ENCODE data around the gene CA14.
A peak's percentile ranks its signal among the peaks of the same experiment; 100 is the strongest.
"Not testable (repeated sequence)": the region's sequence is repeated elsewhere in the genome, so short reads cannot be mapped to it uniquely, and the experiment has no call there.

The CA14 gene

DNA sequence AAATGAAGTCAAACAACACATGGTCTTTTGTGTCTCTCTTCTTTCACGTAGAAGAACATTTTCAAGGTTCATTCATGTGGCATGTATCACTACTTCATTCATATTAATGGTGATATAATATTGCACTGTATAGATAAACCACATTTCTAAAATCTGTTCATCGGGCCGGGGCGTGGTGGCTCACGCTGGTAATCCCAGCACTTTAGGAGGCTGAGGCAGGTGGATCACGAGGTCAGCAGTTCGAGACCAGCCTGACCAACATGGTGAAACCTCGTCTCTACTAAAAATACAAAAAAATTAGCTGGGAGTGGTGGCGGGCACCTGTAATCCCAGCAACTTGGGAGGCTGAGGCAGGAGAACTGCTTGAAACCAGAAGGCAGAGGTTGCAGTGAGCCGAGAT is 29.3 kb upstream of the CA14 start:
- DNase-seq, H3K4me3 Mint-ChIP-seq, H3K27me3 Mint-ChIP-seq, H3K27ac Mint-ChIP-seq, H3K9me3 Mint-ChIP-seq: not testable (repeated sequence)
- H3K4me1 Mint-ChIP-seq, result peaks cover 17% of the 10 kb centered on the region
- CTCF ChIA-PET, result interaction anchor here (1.3 kb wide), 1 partner anchor 28 kb away, joined by 3 read pairs; no protein-coding TSS in a partner anchor
- H3K36me3 Mint-ChIP-seq, result peaks cover 52% of the 10 kb centered on the region

DNA sequence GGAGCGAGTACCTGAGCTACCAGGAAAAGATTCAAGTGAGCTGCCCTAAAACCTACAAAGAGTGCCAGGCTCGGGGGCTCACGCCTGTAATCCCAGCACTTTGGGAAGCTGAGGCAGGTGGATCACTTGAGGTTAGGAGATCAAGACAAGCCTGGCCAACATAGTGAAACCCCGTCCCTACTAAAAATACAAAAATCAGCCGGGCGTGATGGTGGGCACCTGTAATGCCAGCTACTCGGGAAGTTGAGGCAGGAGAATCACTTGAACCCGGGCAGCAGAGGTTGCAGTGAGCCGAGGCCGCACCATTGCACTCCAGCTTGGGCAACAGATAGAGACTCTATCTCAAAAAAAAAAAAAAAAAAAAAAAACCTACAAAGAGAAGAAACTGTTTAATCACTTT is 24.7 kb upstream of the CA14 start:
- not testable (repeated sequence) for H3K4me3 Mint-ChIP-seq, H3K9me3 Mint-ChIP-seq, DNase-seq, H3K27me3 Mint-ChIP-seq
- H3K27ac Mint-ChIP-seq, result peak overlapping the region; percentile 38
- peaks cover 21% of the 10 kb centered on the region for H3K36me3 Mint-ChIP-seq
- peaks cover 21% of the 10 kb centered on the region for H3K4me1 Mint-ChIP-seq
- CTCF ChIA-PET, result interaction anchor here (0.7 kb wide), 1 partner anchor 23 kb away, joined by 3 read pairs; no protein-coding TSS in a partner anchor

DNA sequence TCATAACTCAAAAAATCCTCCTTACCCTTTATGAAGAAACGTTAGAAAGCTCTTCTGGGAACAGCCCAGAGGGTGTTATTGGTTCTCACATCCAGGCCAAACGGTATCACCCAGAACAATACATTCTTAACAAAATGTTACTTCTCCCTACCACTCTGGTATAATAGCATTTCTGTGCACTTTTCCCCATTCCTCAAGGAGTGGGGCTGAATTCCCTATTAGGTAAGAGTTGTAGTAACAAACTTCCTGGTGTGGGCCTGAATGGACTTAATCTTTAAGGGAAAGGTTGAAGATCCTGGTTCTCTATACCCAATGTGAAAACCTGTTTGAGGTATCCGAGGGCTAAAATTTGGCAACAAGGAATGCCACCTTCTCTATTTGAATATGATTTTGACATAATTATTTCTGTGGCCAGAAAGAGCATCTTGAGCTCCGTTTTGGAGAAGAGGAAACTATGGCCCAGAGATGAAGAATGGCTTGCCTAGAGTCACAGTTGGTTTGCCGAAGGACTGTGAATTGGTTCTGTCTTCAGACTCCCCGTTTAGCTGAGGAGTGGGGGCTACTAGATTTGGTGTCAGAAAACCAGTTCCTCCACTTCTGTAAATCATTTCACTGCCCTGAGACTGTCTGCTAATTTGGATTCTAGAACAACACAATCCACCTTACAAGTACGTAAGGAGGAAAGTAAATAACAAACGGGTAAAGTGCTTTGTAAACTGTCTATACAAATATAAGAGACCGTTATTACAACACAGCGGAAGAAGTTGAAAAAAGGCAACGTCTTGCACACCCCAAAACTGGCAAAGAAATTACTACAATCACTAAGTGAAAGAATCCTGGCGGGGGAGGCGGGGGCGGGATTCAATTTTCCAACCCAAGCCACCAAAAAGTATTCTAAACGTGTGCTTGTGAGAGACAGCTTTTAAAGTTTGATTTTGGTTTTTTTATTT is 23.9 kb upstream of the CA14 start:
- Mint-ChIP-seq H3K36me3 (peaks cover 18% of the 10 kb centered on the region), H3K9me3 (no peaks in the 10 kb centered on the region), H3K27ac (no peak overlapping the region), H3K4me1 (peaks cover 21% of the 10 kb centered on the region), H3K27me3 (peaks cover 3% of the 10 kb centered on the region), H3K4me3 (no peak overlapping the region)
- DNase-seq, result peak; percentile 52
- CTCF ChIA-PET, result interaction anchor here (0.7 kb wide), 1 partner anchor 22 kb away, joined by 3 read pairs; no protein-coding TSS in a partner anchor

- Mint-ChIP-seq H3K27me3 (peaks cover 6% of the 10 kb centered on the region), H3K27ac (no peak overlapping the region), H3K4me1 (peaks cover 18% of the 10 kb centered on the region), H3K4me3 (no peak overlapping the region), H3K36me3 (peaks cover 13% of the 10 kb centered on the region), H3K9me3 (no peaks in the 10 kb centered on the region)
- CTCF ChIA-PET, result no interaction called here
- DNase-seq, result no peak
Observed at GRCh38 chr1:150234309-150234565, 23.3 kb upstream of the CA14 start.

DNA sequence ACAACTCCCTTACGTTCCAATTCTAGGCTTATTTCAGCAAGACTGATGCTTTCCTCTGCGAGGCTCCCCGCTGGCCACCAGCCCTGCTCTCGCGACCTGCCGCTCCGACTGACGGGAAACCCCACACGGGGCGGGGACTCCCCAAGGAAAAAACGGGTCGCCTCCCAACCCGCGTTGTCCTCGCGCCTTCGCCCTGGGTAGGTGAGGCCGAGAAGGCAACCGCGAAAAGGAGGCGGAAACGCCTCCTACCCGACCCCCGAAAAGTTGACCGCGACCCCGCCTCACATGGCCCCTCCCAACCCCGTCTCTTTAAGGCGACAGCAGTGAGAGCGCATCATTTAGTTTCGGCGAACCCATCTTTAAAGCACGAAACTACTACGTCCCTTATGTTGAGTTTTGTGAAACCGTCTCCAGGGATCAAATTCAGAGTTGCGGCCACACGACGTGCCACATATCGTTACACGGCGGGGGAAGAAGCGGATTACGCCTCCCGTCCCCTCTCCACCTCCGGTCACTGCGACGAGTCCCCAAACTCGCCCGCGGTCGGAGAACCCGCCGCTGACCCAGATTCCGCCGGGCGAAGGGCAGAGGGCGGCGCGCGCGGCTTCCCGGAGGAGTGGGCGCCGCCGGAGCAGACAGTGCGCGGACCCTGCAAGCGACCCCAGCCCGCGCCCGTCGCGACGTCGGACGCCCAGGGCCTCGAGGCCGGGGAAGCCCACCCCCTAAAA is 22.8 kb upstream of the CA14 start:
- CTCF ChIA-PET, result interaction anchor here (0.8 kb wide), 1 partner anchor 10 kb away, joined by 3 read pairs; no protein-coding TSS in a partner anchor
- H3K4me3 Mint-ChIP-seq, result no peak overlapping the region
- peaks cover 21% of the 10 kb centered on the region for H3K4me1 Mint-ChIP-seq
- no peak overlapping the region for H3K27ac Mint-ChIP-seq
- H3K36me3 Mint-ChIP-seq, result peaks cover 13% of the 10 kb centered on the region
- peaks cover 10% of the 10 kb centered on the region for H3K27me3 Mint-ChIP-seq
- DNase-seq, result peak; percentile 93
- no peaks in the 10 kb centered on the region for H3K9me3 Mint-ChIP-seq

DNA sequence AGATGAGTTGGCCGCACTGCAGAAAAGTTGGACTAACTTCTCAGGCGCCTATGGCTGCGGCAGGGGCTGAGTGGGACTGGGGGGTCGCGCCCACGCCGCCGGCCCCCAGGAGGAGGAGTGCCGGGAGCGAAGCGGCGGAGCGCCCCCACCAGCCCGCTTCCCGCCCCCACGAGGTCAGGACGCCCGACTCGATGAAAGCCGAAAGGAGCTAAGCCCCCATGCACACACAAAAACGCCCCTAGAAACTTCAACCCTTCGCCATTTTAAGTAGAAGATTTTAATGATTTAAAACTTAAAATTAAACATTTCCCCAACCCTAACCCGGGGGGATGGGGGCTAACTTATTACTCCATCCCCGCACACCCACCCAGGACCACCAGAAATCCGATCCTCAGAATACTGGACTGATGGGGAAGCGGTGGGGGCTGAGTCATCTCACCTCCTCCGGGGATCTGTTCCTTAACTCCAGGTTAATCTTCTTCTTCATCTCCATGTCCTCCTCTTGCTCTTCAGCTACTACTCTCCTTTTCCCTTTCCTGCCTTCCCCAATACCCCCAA is 22.2 kb upstream of the CA14 start:
- CTCF ChIA-PET, result interaction anchor here (0.6 to 0.8 kb wide), 2 partner anchors 10 to 332 kb away, joined by 3 read pairs; no protein-coding TSS in a partner anchor
- Mint-ChIP-seq H3K4me1 (peaks cover 21% of the 10 kb centered on the region), H3K36me3 (peaks cover 11% of the 10 kb centered on the region), H3K27me3 (peaks cover 16% of the 10 kb centered on the region), H3K4me3 (no peak overlapping the region), H3K27ac (no peak overlapping the region), H3K9me3 (no peaks in the 10 kb centered on the region)
- peak; percentile 48 for DNase-seq

DNA sequence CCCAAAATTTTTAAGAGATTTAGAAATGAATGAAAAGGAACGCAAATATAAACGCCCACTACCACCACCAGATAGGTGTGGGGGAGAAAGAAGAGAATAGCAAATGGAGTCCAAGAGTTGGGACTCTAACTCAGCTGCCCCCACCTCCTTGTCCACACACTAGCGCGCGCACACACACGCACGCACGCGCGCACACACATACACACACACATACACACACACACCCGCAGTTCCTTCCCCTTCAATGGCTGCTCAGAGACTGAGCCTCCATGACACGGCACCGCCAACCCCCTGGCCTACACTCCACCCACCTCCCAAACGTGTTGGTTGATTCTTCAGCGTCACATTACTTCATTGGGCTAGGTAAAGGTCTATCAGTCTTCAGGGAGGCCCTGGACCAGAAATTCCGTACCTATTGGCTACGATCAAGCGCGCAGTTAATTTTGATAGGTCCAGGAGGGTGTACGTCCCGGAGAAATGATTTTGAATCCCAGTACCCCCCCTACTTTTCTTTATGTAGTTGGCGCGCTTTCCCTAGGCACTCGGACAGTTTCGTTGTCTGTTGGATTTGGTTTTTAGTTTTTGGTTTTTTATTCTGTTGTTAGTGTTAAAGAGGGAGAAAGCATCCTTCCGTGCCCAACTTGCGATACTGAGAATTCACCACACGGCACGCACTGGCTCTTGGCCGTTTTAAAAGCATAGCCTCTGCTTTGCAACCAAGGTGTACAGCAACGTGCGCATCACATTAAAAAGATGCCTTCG is 21.5 kb upstream of the CA14 start, which contains the start of gene ANP32E:
Gene ANP32E, minus strand, starts transcription at position 261 of the 762 bp plus-strand sequence. CDS start 326 bp downstream, outside the sequence.
- CTCF ChIA-PET, result interaction anchor here (0.6 to 0.8 kb wide), 2 partner anchors 11 to 331 kb away, joined by 3 read pairs; no protein-coding TSS in a partner anchor
- peak; percentile 97 for DNase-seq
- peaks cover 7% of the 10 kb centered on the region for H3K36me3 Mint-ChIP-seq
- H3K9me3 Mint-ChIP-seq, result no peaks in the 10 kb centered on the region
- no peak within 1 kb of the TSS for H3K27ac Mint-ChIP-seq
- H3K4me3 Mint-ChIP-seq, result no peak within 1 kb of the TSS
- peaks cover 21% of the 10 kb centered on the region for H3K27me3 Mint-ChIP-seq
- peaks cover 21% of the 10 kb centered on the region for H3K4me1 Mint-ChIP-seq

DNA sequence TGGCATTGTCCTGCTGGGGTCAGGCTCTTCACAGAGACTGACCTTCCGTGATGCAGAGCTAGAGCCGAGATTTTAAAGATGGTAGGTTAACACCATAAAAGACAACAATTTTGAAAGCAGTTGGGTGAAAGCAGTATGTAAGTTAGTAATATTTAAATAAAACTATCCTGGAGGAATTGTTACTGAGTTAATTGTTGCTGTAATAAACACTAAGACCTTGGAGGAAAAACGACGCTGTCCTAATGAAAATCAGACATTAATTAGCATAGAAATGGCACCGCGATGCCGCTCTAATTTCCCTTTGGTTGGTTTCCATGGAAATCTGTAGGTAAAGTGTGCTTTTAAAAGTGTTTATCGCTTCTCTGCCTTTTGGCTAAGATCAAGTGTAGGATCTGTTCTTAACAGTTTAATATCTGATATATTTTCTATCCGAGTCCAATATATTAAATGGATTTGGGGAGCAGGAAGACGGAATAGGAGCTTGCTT is 20.9 kb upstream of the CA14 start:
- no peak overlapping the region for H3K27ac Mint-ChIP-seq
- H3K9me3 Mint-ChIP-seq, result no peaks in the 10 kb centered on the region
- H3K4me3 Mint-ChIP-seq, result no peak overlapping the region

DNA sequence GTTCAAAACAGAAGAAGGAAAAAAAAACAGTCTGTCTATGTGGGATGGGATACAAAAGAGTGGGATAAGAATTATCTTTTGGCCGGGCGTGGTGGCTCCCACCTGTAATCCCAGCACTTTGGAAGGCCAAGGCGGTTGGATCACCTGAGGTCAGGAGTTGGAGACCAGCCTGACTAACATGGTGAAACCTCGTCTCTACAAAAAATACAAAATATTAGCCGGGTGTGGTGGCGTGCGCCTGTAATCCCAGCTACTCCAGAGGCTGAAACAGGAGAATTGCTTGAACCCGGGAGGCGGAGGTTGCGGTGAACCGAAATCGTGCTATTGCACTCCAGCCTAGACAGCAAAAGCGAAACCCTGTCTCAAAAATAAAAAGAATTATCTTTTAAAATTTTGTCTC is 20.4 kb upstream of the CA14 start:
- CTCF ChIA-PET, result interaction anchor here (1.1 kb wide), 1 partner anchor 17 kb away, joined by 3 read pairs; no protein-coding TSS in a partner anchor
- not testable (repeated sequence) for H3K9me3 Mint-ChIP-seq, H3K27ac Mint-ChIP-seq, H3K4me3 Mint-ChIP-seq, H3K36me3 Mint-ChIP-seq, DNase-seq
- Mint-ChIP-seq H3K4me1 (peaks cover 17% of the 10 kb centered on the region), H3K27me3 (peaks cover 23% of the 10 kb centered on the region)

More for the DNA sequence above, 20.9 kb upstream of the CA14 start:
- DNase-seq, result no peak
- Mint-ChIP-seq H3K27me3 (peaks cover 23% of the 10 kb centered on the region), H3K4me1 (peaks cover 19% of the 10 kb centered on the region), H3K36me3 (peaks cover 7% of the 10 kb centered on the region)
- CTCF ChIA-PET, result interaction anchor here (1.1 kb wide), 1 partner anchor 18 kb away, joined by 3 read pairs; no protein-coding TSS in a partner anchor

DNA sequence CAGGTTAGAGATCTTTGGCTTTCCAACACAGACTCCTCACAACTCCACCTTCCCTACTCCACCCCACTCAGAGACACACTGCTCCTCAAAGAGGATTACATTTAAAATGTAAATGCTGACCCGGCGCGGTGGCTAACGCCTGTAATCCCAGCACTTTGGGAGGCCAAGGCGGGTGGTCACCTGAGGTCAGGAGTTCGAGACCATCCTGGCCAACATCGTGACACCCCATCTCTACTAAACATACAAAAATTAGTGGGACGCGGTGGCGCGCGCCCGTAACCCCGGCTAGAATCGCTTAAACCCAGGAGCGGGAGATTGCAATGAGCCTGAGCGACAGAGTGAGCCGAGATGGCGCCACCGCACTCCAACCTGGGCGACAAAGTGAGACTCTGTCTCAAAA is 19.8 kb upstream of the CA14 start:
- H3K4me3 Mint-ChIP-seq, result no peak overlapping the region
- peaks cover 4% of the 10 kb centered on the region for H3K36me3 Mint-ChIP-seq
- no peak overlapping the region for H3K27ac Mint-ChIP-seq
- H3K4me1 Mint-ChIP-seq, result peaks cover 15% of the 10 kb centered on the region
- no peak for DNase-seq
- CTCF ChIA-PET, result interaction anchor here (1.1 kb wide), 1 partner anchor 17 kb away, joined by 3 read pairs; no protein-coding TSS in a partner anchor
- no peaks in the 10 kb centered on the region for H3K9me3 Mint-ChIP-seq
- H3K27me3 Mint-ChIP-seq, result peaks cover 23% of the 10 kb centered on the region

DNA sequence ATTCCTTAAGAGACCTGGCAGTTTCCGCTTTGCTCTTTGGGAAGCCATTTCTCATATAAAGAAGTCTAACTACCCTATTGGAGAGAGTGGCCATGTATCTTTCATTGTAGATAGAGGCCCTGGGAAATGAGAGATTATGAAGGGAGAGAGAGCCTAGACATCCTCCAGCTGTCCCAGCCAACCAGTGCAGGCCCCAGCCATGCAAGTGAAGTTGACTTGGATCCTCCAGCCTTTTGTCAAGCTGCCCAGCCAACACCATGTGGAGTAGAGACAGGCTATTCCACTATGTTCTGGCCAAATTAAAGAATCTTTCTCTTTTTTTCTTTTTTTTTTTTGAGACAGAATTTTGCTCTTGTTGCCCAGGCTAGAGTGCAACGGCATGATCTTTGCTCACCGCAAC is 14.6 kb upstream of the CA14 start:
- Mint-ChIP-seq H3K9me3 (no peaks in the 10 kb centered on the region), H3K27ac (no peak overlapping the region), H3K4me1 (peaks cover 2% of the 10 kb centered on the region), H3K4me3 (no peak overlapping the region), H3K27me3 (peaks cover 49% of the 10 kb centered on the region), H3K36me3 (no peaks in the 10 kb centered on the region)
- no peak for DNase-seq
- CTCF ChIA-PET, result no interaction called here

DNA sequence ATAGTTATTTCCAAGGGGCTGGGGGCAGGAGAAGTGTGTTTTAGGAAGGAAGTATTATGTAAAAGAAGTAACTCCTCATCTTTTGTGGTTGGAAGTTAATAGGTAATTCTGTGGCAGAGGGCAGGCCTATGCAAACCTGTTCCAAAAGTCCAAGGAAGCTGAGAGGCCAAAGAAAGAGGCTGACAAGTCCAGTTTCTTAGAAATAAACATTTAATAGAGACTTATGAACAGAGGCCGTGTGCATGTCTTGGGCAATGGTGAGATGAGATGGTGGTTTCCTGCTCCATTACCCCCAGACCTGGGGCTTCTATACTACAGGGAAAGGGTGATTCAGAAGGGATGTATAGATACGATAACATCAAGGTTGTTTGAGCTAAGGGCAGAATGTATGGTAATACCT is 7.6 kb upstream of the CA14 start:
- Mint-ChIP-seq H3K9me3 (no peaks in the 10 kb centered on the region), H3K27ac (no peak overlapping the region), H3K27me3 (peaks cover 49% of the 10 kb centered on the region), H3K4me1 (no peaks in the 10 kb centered on the region), H3K4me3 (no peak overlapping the region), H3K36me3 (no peaks in the 10 kb centered on the region)
- no peak for DNase-seq
- CTCF ChIA-PET, result no interaction called here

- Mint-ChIP-seq H3K4me1 (peaks cover 21% of the 10 kb centered on the region), H3K27me3 (peaks cover 73% of the 10 kb centered on the region), H3K9me3 (no peaks in the 10 kb centered on the region), H3K4me3 (peak overlapping the region; percentile 27), H3K27ac (no peak overlapping the region), H3K36me3 (no peaks in the 10 kb centered on the region)
- DNase-seq, result no peak
- CTCF ChIA-PET, result interaction anchor here (0.6 to 4.0 kb wide), 31 partner anchors 10 to 745 kb away, joined by 3 to 49 read pairs (median 4); partner anchors contain the start of genes APH1A, C1orf54, FALEC and RPRD2
Observed at GRCh38 chr1:150256198-150256553, 1.4 kb upstream of the CA14 start.
